Kasumi-1 (cell line): ENCODE data around the gene IFI27L2.

Experiments
- DNase-seq, 2 experiments: peaks; one replicate each; lab custom pipeline; 2025; lab: John Stamatoyannopoulos, UW

IFI27L2 gene

DNA sequence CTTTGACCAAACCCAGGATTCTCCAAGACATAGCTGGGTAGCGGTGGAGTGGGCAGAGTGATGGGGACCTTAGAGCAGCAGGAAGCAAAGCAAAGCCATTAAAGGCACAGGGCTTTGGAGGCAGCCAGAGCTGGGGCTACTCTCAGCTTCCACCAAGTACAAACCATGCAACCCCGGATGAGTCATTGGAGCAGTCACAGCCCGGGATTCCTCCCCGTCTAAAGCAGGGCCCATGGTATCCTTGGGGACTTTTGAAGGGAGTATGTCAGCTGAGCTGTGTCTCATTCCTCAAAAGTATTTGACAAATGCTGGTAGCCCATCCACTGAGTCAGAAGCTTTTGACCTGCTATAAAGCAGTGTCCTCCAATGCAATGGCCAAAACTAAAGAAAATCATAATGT lies 28.6 kb downstream of the IFI27L2 start:
- no peak for DNase-seq

DNA sequence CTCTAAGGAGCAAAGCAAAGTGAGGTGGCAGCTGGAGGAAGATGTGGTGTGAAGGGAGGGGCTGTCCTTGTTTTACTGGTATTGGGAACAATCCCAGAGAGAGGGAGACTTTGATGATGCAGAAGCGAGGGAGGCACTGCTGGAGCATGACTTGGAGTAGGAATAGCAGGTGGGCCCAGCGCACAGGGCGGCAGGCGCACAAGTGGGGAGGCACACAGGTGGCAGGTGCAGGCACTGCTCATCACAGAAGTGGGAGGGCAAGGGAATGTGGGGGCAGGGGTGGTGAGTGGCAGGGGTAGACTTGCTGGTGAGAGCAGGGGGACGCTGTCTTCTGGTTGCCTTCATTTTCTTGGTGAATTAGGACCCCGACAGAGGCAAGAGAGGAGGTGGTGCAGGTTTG lies 30.4 kb downstream of the IFI27L2 start:
- DNase-seq = no peak

DNA sequence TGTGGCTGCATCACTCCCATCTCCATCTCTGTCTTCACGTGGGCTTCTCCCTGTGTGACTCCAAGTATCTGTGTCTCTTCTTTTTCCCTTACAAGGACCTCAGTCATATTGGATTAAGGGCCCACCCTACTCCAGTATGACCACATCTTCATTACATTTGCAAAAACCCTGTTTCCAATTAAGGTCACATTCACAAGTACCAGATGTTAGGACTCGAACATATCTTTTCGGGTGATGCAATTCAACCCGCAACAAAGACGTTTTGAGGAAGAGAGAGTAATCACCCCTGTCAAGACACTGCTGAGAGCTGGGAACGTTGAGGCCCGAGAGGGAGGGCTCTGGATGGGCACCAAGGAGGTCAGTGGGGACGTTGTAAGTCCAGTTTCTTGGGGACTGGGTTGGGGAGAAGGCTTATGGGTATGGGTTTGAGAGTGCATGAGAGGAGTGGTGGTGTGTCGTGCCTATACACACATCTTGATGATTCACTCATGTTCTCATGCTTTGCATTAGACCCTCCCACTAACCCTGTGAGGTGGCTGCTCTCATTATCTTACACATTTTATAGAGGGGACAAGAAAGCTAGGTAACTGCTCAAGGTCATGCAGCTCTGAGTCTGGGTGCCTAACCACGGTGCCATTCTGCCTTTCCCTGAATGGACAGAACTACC lies 30.9 kb downstream of the IFI27L2 start:
- DNase-seq = no peak

DNA sequence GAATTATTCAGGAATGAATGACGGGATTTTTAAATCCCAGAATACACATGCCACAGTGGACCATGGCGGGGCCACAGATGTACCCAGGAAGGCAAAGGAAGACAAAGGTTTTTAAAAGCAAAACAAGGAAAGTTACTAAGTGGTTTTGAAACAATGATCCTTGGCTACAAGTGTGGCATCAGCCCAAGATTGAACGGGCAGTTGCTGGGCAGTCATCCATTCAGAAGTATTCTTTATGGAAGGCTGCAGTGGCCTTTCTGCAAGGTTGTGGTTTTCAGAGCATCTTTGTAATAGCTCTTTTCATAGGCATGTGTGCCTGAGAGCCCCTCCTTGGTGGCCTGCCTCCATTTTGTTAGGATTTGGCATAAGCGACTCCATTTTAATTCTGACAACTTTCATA lies 32.3 kb downstream of the IFI27L2 start:
- no peak for DNase-seq

DNA sequence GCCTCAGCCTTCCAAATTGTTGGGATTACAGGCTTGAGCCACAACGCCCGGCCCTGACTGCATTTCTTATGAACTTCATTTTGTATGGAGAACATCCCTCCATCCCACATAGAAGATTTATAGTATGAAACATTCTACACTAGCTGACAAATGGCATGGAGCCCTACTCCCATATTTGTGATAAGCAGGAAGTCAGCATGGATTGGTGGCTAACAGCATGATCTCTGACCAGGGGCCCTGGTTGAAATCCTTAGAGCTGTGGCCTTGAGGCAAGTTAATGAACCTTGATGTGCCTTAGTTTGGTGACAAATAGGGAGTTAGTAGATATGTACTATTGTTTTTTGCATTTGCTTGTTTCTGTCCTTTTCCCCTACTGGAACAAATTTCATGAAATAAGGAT lies 36.0 kb downstream of the IFI27L2 start:
- no peak for DNase-seq

DNA sequence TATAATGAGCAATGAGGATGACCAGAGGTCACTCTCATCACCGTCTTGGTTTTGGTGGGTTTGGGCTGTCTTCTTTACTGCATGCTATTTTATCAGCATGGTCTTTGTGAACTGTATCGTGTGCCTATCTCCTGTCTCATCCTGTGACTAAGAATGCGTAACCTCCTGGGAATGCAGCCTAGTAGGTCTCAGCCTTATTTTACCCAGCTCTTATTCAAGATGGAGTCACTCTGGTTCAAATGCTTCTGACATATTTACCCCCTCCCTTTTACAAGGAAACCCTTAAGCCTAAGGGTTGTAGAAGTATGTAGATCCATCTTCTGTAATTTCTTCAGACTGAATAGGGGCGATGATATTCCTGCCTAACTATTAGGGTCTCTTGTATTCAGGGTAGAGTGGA lies 39.9 kb downstream of the IFI27L2 start:
- DNase-seq = no peak

DNA sequence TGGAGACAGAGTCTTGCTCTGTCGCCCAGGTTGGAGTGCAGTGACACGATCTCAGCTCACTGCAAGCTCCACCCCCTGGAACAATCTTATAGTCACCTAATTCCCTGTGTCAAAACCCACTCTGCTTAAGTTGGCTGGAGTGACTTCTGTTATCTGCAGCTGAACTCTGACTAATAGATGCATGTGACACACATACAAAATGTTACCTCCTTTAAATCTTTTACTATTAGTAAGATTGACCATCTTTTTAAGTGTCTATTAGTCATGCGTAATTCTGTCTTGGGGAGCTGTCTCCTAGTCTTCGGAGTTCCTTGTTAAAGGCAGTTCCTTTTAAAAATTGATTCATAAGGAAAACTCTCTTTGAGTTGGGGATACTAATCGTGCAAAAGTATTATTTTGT lies 40.9 kb downstream of the IFI27L2 start:
- no peak for DNase-seq

DNA sequence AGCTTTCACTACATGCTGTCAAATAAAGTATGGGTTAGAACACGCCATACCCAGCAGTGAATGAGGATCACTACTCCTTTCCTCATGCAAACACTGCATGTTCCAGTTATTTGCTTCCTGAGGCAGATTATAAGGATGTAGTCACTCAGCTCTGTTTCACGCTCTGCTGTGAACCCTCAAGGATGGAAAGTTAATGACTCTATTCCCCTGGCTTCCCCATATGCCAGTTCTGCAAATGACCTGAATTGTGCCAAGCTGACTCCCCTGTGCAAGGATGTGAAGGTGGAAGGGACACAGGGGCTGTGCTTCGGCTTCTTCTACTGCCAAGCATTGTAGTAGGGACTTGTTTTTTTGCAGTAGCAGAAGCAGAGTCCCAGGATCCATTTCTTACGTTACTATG lies 41.5 kb downstream of the IFI27L2 start:
- no peak for DNase-seq

DNA sequence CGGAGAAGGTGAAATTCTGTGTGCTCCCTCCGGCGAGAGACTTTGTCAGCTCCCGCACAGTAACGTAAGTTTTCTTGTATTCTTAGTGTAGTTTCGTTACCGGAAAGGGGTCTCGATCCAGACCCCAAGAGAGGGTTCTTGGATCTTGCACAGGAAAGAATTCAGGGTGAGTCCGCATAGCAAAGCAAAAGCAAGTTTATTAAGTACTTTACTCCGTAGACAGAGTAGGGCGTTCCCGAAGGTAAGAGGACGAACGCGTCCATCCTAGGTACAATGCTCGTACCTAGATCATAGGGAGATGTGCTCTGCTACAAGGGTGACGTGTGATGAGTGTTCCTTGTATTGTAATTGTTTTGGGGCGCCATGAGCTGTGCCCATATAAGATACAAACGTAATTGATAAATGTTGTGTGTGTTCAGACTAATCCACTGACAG lies 48.0 kb downstream of the IFI27L2 start:
- DNase-seq = peak in 1 of 2 experiments; percentile 58

DNA sequence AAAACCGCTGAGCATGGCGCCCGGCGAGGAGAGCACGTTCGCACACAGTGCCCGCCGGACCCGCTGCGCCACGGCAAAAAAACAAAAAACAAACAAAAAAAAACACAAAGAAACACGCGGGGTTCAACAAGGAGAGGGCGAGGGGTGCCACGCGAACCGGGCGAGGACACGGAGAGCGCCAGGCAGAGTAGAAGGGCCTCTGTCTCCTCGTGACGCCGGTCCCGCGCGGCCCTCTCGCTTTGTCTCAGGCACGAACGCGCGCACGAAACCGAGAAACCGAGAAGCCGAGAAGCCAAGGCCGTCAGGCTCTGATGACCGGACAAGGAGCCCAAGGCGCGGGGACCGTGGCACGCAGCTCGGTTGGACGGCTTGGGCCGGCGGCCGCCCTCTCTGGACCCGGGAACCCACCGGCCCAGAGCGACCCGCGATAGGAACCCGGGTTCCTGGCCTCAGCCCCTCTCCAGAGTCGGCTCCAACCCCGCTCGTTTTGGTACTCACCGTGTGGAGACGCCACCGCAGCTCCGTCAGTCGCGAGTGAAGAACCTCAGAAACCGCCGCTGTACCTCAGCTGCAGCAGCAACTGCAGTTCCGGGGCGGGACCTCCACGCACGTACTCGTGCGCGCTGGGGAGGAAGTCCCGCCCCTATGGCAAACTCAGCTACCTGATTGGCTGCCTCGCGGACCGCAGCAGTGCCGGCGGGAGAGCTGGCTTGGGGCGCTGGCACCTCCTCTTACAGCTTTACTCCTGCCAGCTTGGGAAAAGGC lies 48.6 kb downstream of the IFI27L2 start, which contains the start of the genes DDX24 and IFI27L1:
Gene DDX24, minus strand, starts transcription at position 582 of the 765 bp plus-strand sequence. CDS start 1,460 bp downstream, outside the sequence.
Gene IFI27L1, plus strand, starts transcription at position 690 of the 765 bp plus-strand sequence. CDS start 15,628 bp downstream, outside the sequence.
- DNase-seq = peak; percentile 92 to 94

DNA sequence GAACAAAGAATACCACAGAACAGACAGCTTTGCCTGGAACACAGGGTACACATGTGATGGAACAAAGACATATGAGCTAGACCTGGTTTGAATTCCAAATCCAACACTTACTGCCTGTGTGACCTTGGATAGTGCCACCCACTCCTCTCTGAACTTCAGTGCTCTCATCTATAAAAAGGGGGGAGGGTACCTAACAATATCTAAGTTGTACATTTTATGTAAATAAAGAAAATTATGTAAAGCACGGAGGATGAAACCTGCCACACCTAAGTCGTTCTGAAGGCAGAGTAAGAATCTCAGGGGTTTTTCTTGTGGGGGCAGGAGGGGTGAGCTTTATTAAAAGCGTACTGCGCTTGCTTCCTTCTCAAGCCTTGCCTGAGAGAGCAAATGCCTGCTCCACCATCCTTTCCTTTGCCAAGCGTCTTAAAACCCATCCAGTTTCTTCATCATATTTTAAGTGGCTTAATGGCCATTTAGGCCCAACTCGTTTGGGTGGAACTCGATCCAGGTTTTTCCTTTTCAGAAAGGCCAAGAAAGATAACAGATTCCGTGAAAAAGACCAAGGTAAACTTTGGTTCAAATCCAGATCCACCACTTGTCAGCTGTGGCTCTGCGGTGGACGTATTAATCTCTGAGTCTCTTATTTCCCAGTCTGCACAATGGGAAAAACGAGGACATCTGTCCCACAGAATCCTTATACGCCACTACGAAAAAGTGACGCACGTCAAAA lies 49.3 kb downstream of the IFI27L2 start:
- peak in 1 of 2 experiments; percentile 16 for DNase-seq

DNA sequence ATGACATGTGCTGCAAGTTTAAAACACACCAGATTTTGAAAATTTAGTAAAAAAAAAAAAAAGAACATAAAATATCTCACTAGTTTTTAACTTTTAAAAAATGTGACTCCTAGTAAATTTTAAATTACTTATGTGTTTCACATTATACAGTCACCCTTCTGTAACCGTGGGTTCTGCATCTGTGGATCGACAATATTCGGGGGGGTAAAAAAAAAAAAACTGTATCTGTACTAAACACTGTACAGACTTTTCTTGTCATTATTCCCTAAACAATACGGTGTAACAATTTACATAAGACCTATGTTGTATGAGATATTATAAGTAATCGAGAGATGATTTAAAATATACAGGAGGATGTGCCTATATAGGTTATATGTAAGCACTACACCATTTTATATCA lies 51.6 kb downstream of the IFI27L2 start:
- no peak for DNase-seq
